AG10803 (cell line): Measurements from ENCODE around the gene SAMD9L.

Experiments used
- DNase-seq: peaks from one replicate; pipeline ENCODE4 v3.0.0; 2010; ENCODE audit warnings: low read depth
- H3K4me3 ChIP-seq: 2 replicates; pipeline ENCODE4 v1.5.1; 2011; ENCODE audit warnings: mild to moderate bottlenecking, low read length, control low read depth
- TF ChIP-seq, protein P1 (sequence below): conservative IDR thresholded peaks from 2 replicates; pipeline ENCODE4 v1.5.1; 2011; ENCODE audit warnings: mild to moderate bottlenecking, low read length, control low read depth, inconsistent platforms

SAMD9L gene

DNA sequence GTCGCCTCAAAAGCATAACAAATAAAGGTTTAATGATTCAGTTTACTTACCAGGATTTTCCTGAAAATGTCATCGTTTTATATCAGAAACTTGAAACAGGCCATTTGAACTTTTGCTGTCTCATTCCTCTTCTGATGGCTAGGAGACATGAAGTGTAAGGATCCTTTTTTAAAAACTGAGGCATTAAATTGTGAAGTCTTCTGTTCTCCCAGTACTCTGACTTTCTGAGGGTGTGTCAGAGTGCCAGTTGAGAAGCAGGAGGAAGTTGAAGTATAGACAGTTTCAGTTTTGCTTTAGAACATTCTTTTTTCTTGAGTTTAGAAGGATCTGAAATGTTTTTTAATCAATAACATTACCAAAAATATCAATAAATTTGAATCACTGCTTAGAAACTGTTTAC, at the start of gene SAMD9L:
SAMD9L (minus strand) TSS at position 242 of the 400 bp plus-strand sequence. CDS start 12,414 bp downstream, outside the sequence.
- H3K4me3 ChIP-seq: peak within 1 kb of the TSS; percentile 66
- DNase-seq: peak; percentile 25
- TF ChIP-seq, protein P1, sequence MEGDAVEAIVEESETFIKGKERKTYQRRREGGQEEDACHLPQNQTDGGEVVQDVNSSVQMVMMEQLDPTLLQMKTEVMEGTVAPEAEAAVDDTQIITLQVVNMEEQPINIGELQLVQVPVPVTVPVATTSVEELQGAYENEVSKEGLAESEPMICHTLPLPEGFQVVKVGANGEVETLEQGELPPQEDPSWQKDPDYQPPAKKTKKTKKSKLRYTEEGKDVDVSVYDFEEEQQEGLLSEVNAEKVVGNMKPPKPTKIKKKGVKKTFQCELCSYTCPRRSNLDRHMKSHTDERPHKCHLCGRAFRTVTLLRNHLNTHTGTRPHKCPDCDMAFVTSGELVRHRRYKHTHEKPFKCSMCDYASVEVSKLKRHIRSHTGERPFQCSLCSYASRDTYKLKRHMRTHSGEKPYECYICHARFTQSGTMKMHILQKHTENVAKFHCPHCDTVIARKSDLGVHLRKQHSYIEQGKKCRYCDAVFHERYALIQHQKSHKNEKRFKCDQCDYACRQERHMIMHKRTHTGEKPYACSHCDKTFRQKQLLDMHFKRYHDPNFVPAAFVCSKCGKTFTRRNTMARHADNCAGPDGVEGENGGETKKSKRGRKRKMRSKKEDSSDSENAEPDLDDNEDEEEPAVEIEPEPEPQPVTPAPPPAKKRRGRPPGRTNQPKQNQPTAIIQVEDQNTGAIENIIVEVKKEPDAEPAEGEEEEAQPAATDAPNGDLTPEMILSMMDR: no peak

GRCh38 chr7:93196336-93196735, 48.2 kb upstream of the SAMD9L start:
- no peak for DNase-seq
- H3K4me3 ChIP-seq: no peak overlapping the region
- TF ChIP-seq, protein P1: no peak

GRCh38 chr7:93194386-93194785, 46.2 kb upstream of the SAMD9L start:
- peak; percentile 5 for DNase-seq
- TF ChIP-seq, protein P1: no peak
- H3K4me3 ChIP-seq: no peak overlapping the region

- DNase-seq: no peak
- no peak overlapping the region for H3K4me3 ChIP-seq
- TF ChIP-seq, protein P1: no peak
Observed at GRCh38 chr7:93188870-93189634, 40.9 kb upstream of the SAMD9L start.

GRCh38 chr7:93185303-93186027, 37.3 kb upstream of the SAMD9L start:
- H3K4me3 ChIP-seq: no peak overlapping the region
- TF ChIP-seq, protein P1: no peak
- DNase-seq: no peak

DNA sequence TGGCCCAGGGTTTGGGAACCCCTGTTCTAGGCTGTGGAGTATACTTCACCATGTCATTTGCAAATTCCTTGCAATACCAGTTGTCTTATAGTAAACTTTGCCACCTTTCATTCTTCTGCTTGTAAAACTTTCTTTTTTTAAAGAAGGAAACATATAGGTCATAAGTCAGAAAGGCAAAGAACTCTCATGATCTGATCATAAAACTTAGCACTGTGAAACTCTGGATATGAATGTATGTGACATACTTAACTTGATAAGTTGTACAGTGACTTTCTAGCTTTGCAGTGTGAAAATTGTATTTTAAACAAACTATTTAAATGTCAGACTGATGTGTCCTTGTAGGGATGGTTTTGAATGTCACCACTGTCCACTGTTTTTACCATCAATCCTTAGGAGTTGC, 31.0 kb upstream of the SAMD9L start:
- TF ChIP-seq, protein P1: no peak
- DNase-seq: no peak
- H3K4me3 ChIP-seq: no peak overlapping the region

GRCh38 chr7:93178213-93178612, 30.0 kb upstream of the SAMD9L start:
- no peak for DNase-seq
- TF ChIP-seq, protein P1: 0 out of 2 replicates have a peak, but pooled peaks have one; percentile 24
- H3K4me3 ChIP-seq: no peak overlapping the region
